ENCODE measurements around the gene PSEN1.

Gene PSEN1

DNA sequence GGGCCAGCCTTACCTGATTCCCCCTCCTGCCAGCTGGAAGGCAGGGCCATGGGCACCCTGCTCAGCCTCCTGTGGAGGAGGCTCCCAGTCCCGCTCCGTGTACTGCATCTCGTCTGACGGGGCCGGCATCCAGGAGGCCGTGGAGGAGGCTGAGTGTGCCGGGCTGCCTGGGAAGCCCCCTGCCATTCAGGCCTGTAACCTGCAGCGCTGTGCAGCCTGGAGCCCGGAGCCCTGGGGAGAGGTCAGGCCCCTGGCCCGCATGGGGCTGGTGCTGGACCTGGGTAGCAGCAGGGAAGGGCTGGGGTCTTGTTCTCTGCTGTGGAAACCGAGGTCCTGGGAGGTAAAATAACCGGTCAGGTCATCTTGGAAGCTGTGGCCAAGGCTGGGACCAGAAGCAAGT is 117.4 kb downstream of the PSEN1 start:
- Histone ChIP-seq H3K4me3 (replicated peaks; ENCODE audit: insufficient read depth, low read length) (no peak overlapping the region), H3K27ac (replicated peaks) (no peak overlapping the region), H3K27me3 (ENCODE audit: insufficient read depth, poor library complexity, severe bottlenecking) (no peaks in the 10 kb centered on the region)
- DNase-seq (ENCODE audit: low read depth in 1 of 2, low spot score in 1 of 2) = no peak
- no peak for TF ChIP-seq REST (IDR thresholded peaks at IDR 0.05; ENCODE audit: insufficient replicate concordance, low read depth)
- TF ChIP-seq POLR2AphosphoS5 (IDR thresholded peaks at IDR 0.05; ENCODE audit: low read depth) = no peak
- TF ChIP-seq GABPA (IDR thresholded peaks at IDR 0.05; ENCODE audit: low read depth) = no peak
- TF ChIP-seq, protein P1, sequence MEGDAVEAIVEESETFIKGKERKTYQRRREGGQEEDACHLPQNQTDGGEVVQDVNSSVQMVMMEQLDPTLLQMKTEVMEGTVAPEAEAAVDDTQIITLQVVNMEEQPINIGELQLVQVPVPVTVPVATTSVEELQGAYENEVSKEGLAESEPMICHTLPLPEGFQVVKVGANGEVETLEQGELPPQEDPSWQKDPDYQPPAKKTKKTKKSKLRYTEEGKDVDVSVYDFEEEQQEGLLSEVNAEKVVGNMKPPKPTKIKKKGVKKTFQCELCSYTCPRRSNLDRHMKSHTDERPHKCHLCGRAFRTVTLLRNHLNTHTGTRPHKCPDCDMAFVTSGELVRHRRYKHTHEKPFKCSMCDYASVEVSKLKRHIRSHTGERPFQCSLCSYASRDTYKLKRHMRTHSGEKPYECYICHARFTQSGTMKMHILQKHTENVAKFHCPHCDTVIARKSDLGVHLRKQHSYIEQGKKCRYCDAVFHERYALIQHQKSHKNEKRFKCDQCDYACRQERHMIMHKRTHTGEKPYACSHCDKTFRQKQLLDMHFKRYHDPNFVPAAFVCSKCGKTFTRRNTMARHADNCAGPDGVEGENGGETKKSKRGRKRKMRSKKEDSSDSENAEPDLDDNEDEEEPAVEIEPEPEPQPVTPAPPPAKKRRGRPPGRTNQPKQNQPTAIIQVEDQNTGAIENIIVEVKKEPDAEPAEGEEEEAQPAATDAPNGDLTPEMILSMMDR (IDR thresholded peaks at IDR 0.05; ENCODE audit: insufficient read depth, low read length) = no peak
- TF ChIP-seq SPI1 (IDR thresholded peaks at IDR 0.05; ENCODE audit: borderline replicate concordance, low read depth) = no peak

- Histone ChIP-seq H3K4me3 (replicated peaks; ENCODE audit: insufficient read depth, low read length) (no peak overlapping the region), H3K27me3 (ENCODE audit: insufficient read depth, poor library complexity, severe bottlenecking) (no peaks in the 10 kb centered on the region), H3K27ac (replicated peaks) (no peak overlapping the region)
- no peak for DNase-seq (ENCODE audit: low read depth in 1 of 2, low spot score in 1 of 2)
- no peak for TF ChIP-seq GABPA (IDR thresholded peaks at IDR 0.05; ENCODE audit: low read depth)
- TF ChIP-seq, protein P1 (IDR thresholded peaks at IDR 0.05; ENCODE audit: insufficient read depth, low read length) = no peak
Measured at GRCh38 chr14:73254247-73255004, 118.1 kb downstream of the PSEN1 start.

DNA sequence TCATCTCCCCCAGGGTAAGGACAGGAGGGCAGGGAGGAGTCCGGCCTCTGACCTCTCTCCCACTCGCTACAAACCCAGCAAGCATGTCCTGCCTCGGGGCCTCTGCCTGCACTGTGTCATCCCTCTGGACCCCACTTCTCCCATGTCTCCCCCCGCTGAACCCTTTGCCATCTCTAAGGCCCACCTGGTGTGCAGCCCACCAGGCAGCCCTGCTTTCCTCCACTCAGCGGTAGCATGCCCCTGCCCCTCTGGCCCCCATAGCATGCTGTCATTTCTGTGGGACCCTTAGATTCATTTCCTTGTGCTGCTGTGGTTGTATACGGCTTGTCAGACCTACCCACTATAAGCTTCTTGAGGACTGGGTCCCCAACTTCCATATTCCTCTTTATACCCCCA is 118.7 kb downstream of the PSEN1 start:
- Histone ChIP-seq H3K27me3 (ENCODE audit: insufficient read depth, poor library complexity, severe bottlenecking) (no peaks in the 10 kb centered on the region), H3K4me3 (replicated peaks; ENCODE audit: insufficient read depth, low read length) (no peak overlapping the region), H3K27ac (replicated peaks) (no peak overlapping the region)
- no peak for TF ChIP-seq SPI1 (IDR thresholded peaks at IDR 0.05; ENCODE audit: borderline replicate concordance, low read depth)
- TF ChIP-seq REST (IDR thresholded peaks at IDR 0.05; ENCODE audit: insufficient replicate concordance, low read depth) = no peak
- TF ChIP-seq, protein P1 (IDR thresholded peaks at IDR 0.05; ENCODE audit: insufficient read depth, low read length) = no peak
- no peak for TF ChIP-seq GABPA (IDR thresholded peaks at IDR 0.05; ENCODE audit: low read depth)
- TF ChIP-seq POLR2AphosphoS5 (IDR thresholded peaks at IDR 0.05; ENCODE audit: low read depth) = no peak
- DNase-seq (ENCODE audit: low read depth in 1 of 2, low spot score in 1 of 2) = no peak

Measured in HL-60 (cell line).